Measurements from ENCODE around the gene RPH3AL.

RPH3AL gene

GRCh38 chr17:300881-301280 is 51.7 kb downstream of the RPH3AL start:
- no peak for DNase-seq (ENCODE audit: low spot score)

DNA sequence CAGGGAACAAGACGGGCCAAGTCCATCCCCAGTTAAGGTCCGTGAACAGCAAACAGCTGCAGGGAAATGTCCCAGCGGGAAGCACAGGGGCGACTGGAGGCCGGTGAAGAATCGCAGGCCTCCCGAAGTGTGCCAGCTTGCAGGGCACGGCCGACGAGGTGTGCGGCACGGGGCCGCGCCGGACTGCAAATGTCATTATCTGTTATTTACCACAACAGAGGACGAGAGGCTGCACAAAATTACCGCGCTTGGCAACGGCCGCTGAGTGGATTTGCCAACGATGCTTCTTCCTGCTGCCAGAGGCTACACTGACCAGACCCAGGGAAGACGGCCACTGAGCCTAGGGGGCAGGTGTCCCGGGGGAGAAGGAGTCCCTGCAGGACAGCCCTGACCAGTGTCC is 53.1 kb downstream of the RPH3AL start:
- no peak for DNase-seq (ENCODE audit: low spot score)

- no peak for DNase-seq (ENCODE audit: low spot score)
These were observed 53.7 kb downstream of the RPH3AL start for GRCh38 chr17:298791-299450.

DNA sequence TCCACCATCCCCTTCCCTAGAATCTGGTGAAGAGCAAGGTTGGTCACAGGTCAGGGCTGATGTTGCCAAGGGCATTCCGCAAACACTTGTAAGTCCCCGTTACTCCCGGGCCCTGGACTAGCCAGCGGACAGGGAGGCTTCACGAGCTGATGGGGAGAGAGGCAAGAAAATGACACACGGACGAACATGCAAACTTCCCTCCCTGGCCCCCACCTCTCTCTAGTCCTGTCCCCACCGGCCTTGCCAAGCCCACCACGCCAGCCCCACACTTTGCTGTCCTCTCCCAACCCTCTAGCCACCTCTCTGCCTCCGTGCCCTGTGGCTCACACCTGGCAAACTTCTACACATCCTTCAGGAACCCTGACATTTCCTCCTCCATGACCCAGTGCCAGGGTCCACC is 54.8 kb downstream of the RPH3AL start:
- DNase-seq (ENCODE audit: low spot score): no peak

- no peak for DNase-seq (ENCODE audit: low spot score)
These were observed 55.5 kb downstream of the RPH3AL start for GRCh38 chr17:296906-297690.

GRCh38 chr17:296379-296778 is 56.2 kb downstream of the RPH3AL start:
- no peak for DNase-seq (ENCODE audit: low spot score)

- DNase-seq (ENCODE audit: low spot score): no peak
These were observed 59.9 kb downstream of the RPH3AL start for GRCh38 chr17:292531-293382.

DNA sequence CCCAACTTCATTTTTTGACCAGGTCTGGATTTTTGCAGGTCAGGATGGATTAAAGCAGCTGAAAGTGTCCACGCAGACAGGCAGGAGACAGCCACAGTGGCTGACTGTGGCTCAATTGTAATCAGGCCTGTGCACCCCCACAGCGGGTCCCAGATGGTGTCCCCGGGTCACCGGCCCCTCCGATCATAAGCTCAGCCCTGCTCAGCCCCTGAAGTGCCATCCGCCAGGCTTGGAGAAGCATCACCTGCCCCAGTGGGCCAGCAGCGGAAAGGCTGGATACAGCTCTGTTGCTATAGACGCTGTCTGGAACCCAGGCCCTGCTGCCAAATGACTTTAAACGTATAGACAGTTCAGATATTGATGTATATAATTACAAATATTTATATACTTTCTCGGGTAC is 60.6 kb downstream of the RPH3AL start:
- DNase-seq (ENCODE audit: low spot score): no peak

DNA sequence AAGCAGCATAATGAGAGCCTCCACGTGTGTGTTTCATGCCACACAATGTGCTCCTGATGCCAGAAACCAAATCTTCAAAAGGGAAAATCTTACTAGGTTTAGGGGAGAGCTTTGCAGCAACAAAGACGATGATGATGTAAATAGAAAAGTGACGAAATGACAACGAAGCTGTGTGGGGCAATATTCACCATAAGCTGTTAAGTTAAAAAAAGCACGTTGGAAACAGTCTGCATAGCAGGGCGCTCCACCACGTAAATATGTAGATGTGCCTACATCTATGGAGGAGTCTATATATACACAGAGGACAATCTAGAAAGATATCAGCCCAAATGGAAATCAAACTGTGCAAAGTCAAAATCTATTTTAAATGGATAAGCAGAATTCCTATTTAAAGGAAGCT is 61.0 kb downstream of the RPH3AL start:
- DNase-seq (ENCODE audit: low spot score): no peak

DNA sequence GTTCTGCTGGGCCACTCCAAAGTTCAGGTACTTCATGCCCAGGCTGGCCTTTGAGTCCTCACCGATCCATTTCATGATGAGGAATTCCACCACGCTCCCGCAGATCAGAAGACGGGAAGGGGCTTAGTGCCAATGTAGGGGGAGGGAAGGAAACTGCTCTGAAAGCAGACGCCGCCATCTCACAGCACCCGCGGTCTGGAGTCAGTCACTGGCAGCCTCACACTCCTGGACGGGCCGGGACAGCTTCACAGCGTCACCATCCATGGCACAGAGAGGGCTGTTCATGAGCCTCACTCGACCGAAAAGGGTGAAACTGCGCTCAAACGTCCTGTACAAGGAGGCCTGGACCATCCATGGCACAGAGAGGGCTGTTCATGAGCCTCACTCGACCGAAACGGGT is 62.0 kb downstream of the RPH3AL start:
- DNase-seq (ENCODE audit: low spot score): no peak

GRCh38 chr17:290121-290521 is 62.5 kb downstream of the RPH3AL start:
- no peak for DNase-seq (ENCODE audit: low spot score)

DNA sequence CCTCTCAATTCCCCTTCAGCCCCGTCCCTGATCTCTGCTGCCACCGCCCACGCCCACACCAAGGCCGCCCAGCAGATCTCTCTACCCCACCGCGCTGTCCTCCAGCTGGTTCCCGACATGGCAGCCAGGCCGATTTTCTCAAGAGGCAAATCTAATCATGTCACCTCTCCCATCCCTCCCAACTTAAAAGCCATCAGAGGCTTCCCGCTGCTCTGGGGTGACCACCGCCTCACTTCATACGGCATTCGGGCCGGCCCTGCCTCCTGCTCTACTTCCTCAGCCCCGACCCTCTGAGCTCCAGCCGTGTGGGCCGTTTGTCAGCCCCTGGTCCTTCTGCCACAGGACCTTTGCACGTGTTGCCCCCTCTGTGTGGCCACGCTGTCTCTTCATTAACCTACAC is 63.2 kb downstream of the RPH3AL start:
- no peak for DNase-seq (ENCODE audit: low spot score)

DNA sequence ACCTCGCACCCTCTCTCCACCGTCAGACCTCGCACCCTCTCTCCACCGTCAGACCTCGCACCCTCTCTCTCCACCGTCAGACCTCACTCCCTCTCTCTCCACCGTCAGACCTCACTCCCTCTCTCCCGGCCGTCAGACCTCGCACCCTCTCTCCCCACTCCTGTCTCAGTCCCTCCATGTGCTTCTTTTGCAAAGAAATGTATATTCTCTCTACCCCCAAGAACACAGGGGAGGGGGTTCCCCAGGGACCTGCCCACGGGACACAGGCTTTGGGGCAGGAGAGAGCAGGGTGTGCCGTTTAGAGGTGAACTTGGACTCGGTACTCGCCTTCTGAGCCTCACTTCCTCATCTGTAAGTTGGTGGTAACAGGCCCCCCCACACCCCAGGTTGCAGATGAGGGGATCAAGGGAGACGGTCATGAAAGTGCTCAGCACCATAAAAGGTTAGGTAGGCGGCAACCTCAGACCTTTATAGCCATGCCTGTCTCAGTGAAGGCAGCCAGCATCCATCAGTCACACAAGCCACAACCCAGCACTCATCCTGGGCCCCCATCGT is 63.7 kb downstream of the RPH3AL start:
- DNase-seq (ENCODE audit: low spot score): no peak

GRCh38 chr17:286571-286970 is 66.0 kb downstream of the RPH3AL start:
- no peak for DNase-seq (ENCODE audit: low spot score)

- no peak for DNase-seq (ENCODE audit: low spot score)
These were observed 66.7 kb downstream of the RPH3AL start for GRCh38 chr17:285751-286422.

DNA sequence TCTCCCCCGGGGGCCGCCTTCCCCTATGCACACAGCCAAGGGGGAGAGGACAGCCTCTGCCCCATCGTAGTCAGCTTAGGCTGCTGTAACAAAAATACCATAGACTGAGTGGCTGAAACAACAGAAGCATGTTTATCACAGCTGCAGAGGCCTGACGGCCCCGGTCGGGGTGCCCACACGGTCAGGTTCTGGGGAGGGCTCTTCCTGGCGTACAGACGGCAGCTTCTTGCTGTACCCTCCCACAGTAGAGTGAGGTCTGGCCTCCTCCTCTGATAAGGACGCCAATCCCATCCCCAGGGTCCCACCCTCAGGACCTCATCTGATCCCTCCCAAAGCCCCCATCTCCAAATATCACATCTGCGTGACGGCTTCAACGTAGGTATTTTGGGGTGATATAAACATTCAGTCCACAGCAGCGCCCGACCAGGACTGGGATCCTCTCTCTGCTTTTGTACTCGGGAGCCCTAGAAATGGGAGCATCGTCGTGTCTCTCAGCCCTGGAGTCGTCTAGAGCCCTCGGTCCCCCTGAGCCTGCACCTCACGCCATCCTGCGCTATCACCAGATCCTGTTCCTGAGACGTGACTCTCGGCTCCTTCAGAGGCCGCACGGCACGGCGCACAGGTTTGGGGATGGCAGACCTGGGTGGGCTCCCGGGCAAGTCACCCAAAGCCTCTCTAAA is 67.8 kb downstream of the RPH3AL start:
- DNase-seq (ENCODE audit: low spot score): no peak

GRCh38 chr17:283911-284675 is 68.5 kb downstream of the RPH3AL start:
- DNase-seq (ENCODE audit: low spot score): no peak

GRCh38 chr17:282912-283882 is 69.4 kb downstream of the RPH3AL start:
- no peak for DNase-seq (ENCODE audit: low spot score)
